ENCODE results near the gene CCDC142.
A peak's percentile ranks its signal among the peaks of the same experiment; 100 is the strongest.
"Not testable (repeated sequence)": the region's sequence is repeated elsewhere in the genome, so short reads cannot be mapped to it uniquely, and the experiment has no call there.

Gene CCDC142

GRCh38 chr2:74442483-74443297 is 40.1 kb downstream of the CCDC142 start:
- not testable (repeated sequence) for DNase-seq (ENCODE audit: low read depth in 2 of 2)

GRCh38 chr2:74441690-74442482 is 40.9 kb downstream of the CCDC142 start, which contains the start of gene RTKN:
RTKN (minus strand) TSS chr2:74441937; CDS start chr2:74441816, 121 bp downstream.
- DNase-seq (ENCODE audit: low read depth in 2 of 2), result no peak

GRCh38 chr2:74441170-74441689 is 41.6 kb downstream of the CCDC142 start:
- DNase-seq (ENCODE audit: low read depth in 2 of 2), result no peak

GRCh38 chr2:74440378-74441169 is 42.2 kb downstream of the CCDC142 start:
- peak in 1 of 2 experiments; percentile 52 for DNase-seq (ENCODE audit: low read depth in 2 of 2)

- no peak for DNase-seq (ENCODE audit: low read depth in 2 of 2)
Measured at GRCh38 chr2:74439803-74440377, 42.9 kb downstream of the CCDC142 start.

- DNase-seq (ENCODE audit: low read depth in 2 of 2), result no peak
Measured at GRCh38 chr2:74439373-74439772, 43.4 kb downstream of the CCDC142 start.

- no peak for DNase-seq (ENCODE audit: low read depth in 2 of 2)
Measured at GRCh38 chr2:74438248-74438647, 44.5 kb downstream of the CCDC142 start.

GRCh38 chr2:74436848-74437695 is 45.7 kb downstream of the CCDC142 start:
- no peak for DNase-seq (ENCODE audit: low read depth in 2 of 2)

GRCh38 chr2:74436111-74436805 is 46.5 kb downstream of the CCDC142 start:
- DNase-seq (ENCODE audit: low read depth in 2 of 2), result no peak

GRCh38 chr2:74430502-74430901 is 52.3 kb downstream of the CCDC142 start:
- no peak for DNase-seq (ENCODE audit: low read depth in 2 of 2)

GRCh38 chr2:74429487-74430451 is 53.0 kb downstream of the CCDC142 start:
- DNase-seq (ENCODE audit: low read depth in 2 of 2), result no peak

GRCh38 chr2:74428675-74429074 is 54.1 kb downstream of the CCDC142 start:
- no peak for DNase-seq (ENCODE audit: low read depth in 2 of 2)

- DNase-seq (ENCODE audit: low read depth in 2 of 2), result no peak
Measured at GRCh38 chr2:74427551-74427950, 55.2 kb downstream of the CCDC142 start.

- DNase-seq (ENCODE audit: low read depth in 2 of 2), result no peak
Measured at GRCh38 chr2:74426181-74426758, 56.5 kb downstream of the CCDC142 start.

- no peak for DNase-seq (ENCODE audit: low read depth in 2 of 2)
Measured at GRCh38 chr2:74425523-74425922, 57.3 kb downstream of the CCDC142 start.

GRCh38 chr2:74424995-74425406 is 57.8 kb downstream of the CCDC142 start:
- no peak for DNase-seq (ENCODE audit: low read depth in 2 of 2)

GRCh38 chr2:74424139-74424992 is 58.4 kb downstream of the CCDC142 start:
- DNase-seq (ENCODE audit: low read depth in 2 of 2), result no peak
